Measurements from ENCODE around the gene IL34.

DNA sequence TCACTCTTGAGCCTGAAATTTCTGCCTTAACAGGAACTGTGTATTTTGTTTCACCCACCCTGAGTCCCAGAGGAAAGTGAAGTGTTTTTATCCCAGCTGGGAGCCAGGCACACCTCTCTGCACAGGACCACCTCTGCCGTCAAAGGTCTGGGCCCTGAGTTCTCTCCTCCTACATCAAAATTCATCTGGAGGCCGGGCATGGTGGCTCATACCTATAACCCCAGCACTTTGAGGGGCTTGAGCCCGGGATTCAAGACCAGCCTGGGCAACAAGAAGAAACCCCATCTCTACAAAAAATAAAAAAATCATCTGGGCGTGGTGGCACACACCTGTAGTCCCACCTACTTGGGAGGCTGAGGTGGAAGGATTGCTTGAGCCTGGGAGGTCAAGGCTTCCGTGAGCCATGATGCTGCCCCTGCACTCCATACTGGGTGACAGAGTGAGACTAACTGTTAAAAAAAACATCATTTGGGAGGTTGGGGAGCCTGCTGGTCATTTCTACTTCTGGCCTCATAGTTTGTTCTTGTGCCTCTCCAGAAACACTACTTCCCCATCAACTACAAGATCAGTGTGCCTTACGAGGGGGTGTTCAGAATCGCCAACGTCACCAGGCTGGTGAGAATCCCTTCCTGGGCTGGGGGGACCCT is 9.8 kb downstream of the IL34 start:
- TF ChIP-seq POLR2AphosphoS5 (IDR thresholded peaks at IDR 0.05; ENCODE audit: low read depth, low read length) (no peak), BACH1 (IDR thresholded peaks at IDR 0.05; ENCODE audit: low read length) (no peak), EZH2 (IDR thresholded peaks at IDR 0.05; ENCODE audit: low read depth, low read length, severe bottlenecking) (no peak), USF2 (IDR thresholded peaks at IDR 0.05; ENCODE audit: low read length) (no peak), CBX5 (IDR thresholded peaks at IDR 0.05; ENCODE audit: low read depth, low read length) (no peak), POLR2A (IDR thresholded peaks at IDR 0.05; ENCODE audit: control extremely low read depth in 1 of 2, low read depth in 2 of 2, low read length in 2 of 2) (no peak)
- TF ChIP-seq, protein P1, sequence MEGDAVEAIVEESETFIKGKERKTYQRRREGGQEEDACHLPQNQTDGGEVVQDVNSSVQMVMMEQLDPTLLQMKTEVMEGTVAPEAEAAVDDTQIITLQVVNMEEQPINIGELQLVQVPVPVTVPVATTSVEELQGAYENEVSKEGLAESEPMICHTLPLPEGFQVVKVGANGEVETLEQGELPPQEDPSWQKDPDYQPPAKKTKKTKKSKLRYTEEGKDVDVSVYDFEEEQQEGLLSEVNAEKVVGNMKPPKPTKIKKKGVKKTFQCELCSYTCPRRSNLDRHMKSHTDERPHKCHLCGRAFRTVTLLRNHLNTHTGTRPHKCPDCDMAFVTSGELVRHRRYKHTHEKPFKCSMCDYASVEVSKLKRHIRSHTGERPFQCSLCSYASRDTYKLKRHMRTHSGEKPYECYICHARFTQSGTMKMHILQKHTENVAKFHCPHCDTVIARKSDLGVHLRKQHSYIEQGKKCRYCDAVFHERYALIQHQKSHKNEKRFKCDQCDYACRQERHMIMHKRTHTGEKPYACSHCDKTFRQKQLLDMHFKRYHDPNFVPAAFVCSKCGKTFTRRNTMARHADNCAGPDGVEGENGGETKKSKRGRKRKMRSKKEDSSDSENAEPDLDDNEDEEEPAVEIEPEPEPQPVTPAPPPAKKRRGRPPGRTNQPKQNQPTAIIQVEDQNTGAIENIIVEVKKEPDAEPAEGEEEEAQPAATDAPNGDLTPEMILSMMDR (IDR thresholded peaks at IDR 0.05; ENCODE audit: control extremely low read depth in 1 of 3, insufficient read depth in 1 of 3, low read depth in 1 of 3, low read length in 3 of 3) = no peak
- TF ChIP-seq, protein P2, sequence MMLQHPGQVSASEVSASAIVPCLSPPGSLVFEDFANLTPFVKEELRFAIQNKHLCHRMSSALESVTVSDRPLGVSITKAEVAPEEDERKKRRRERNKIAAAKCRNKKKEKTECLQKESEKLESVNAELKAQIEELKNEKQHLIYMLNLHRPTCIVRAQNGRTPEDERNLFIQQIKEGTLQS (IDR thresholded peaks at IDR 0.05; ENCODE audit: insufficient read depth, low read depth, low read length) = no peak

Data from H1 (cell line).